Lung (tissue), 12 donors: ENCODE results near the gene LIPH. TPM values are rescaled to one million over a fixed set of nuclear protein-coding genes. Genes with fewer than 3 reads are reported as not detected.

Source experiments
- ATAC-seq: fragments of 200-7000 bp; cut with Tn5 transposase; one replicate; pipeline ENCODE4 v1.9.1; 2020; ENCODE audit warnings: moderate number of reproducible peaks; ENCODE audit not compliant: insufficient read depth, low FRiP score
- DNase-seq, 3 donors: peaks; one replicate each; pipeline ENCODE4 v3.0.0-alpha.2; 2013 to 2017
- H3K27ac ChIP-seq, 2 donors: one replicate each; pipeline ENCODE4 v1.5.1; 2013; ENCODE audit warnings: mild to moderate bottlenecking in 2 of 2, moderate library complexity in 2 of 2, control low read depth in 1 of 2, inconsistent platforms in 1 of 2, low read depth in 1 of 2, low read length in 1 of 2
- H3K27me3 ChIP-seq, 3 donors: one replicate each; pipeline ENCODE4 v1.5.1; 2013; ENCODE audit warnings: low read length in 2 of 3; ENCODE audit not compliant: control insufficient read depth in 3 of 3, insufficient read depth in 3 of 3
- H3K36me3 ChIP-seq, 4 donors: one replicate each; pipeline ENCODE4 v1.5.1; 2013; ENCODE audit warnings: low read length in 4 of 4, mild to moderate bottlenecking in 1 of 4, moderate library complexity in 1 of 4; ENCODE audit not compliant: control insufficient read depth in 4 of 4, insufficient read depth in 4 of 4
- H3K4me1 ChIP-seq, 5 donors: one replicate each; pipeline ENCODE4 v1.5.1; 2013; ENCODE audit warnings: low read length in 5 of 5, mild to moderate bottlenecking in 2 of 5, moderate library complexity in 1 of 5; ENCODE audit not compliant: control insufficient read depth in 5 of 5, insufficient read depth in 5 of 5
- H3K4me3 ChIP-seq: one replicate; pipeline ENCODE4 v1.5.1; 2013; ENCODE audit warnings: mild to moderate bottlenecking, control low read depth, moderate library complexity
- H3K9ac ChIP-seq, 2 donors: one replicate each; pipeline ENCODE4 v1.5.1; 2013; ENCODE audit warnings: low read length in 2 of 2, control low read depth in 1 of 2; ENCODE audit not compliant: insufficient read depth in 1 of 2
- H3K9me3 ChIP-seq, 4 donors: one replicate each; pipeline ENCODE4 v1.5.1; 2013; ENCODE audit warnings: low read length in 3 of 4, mild to moderate bottlenecking in 1 of 4, moderate library complexity in 1 of 4; ENCODE audit not compliant: control insufficient read depth in 4 of 4, insufficient read depth in 3 of 4
- WGBS, 2 donors: extraction: QIAGEN DNeasy Blood & Tissue Kit; methylation state at CpG; one replicate each; pipeline ENCODE4 v1.1.7; 2013; 5-methylcytosine and 5-hydroxymethylcytosine counted together
- polyA plus RNA-seq, 2 donors: library from polyadenylated mRNA; stranded (reverse); fragments of 200-250 nt; gene quantifications; one replicate each; pipeline ENCODE4 v1.2.1, GENCODE V29; 2013
- total RNA-seq, 2 donors: library from RNA; depleted of rRNA in 1 of 2; stranded (reverse); fragments of >200 nt in 1 of 2; gene quantifications; one replicate each; pipeline ENCODE4 v1.2.1, GENCODE V29; 2014 to 2021
- TF ChIP-seq, protein P1 (sequence below): IDR thresholded peaks from 2 replicates; pipeline ENCODE4 v1.5.1; 2012; ENCODE audit warnings: mild to moderate bottlenecking; ENCODE audit errors: control extremely low read depth, extremely low read depth
- donor health status: control.
- donor health status: control.
- donor health status: Bipolar disorder and iron deficiency.
- donor health status: healthy.
- donor health status: DM: yes; HTN: yes; CAD: no.

The LIPH gene
- total and polyA plus RNA-seq, 4 donors: 6.2 to 26.1 (median 15.0) TPM

DNA sequence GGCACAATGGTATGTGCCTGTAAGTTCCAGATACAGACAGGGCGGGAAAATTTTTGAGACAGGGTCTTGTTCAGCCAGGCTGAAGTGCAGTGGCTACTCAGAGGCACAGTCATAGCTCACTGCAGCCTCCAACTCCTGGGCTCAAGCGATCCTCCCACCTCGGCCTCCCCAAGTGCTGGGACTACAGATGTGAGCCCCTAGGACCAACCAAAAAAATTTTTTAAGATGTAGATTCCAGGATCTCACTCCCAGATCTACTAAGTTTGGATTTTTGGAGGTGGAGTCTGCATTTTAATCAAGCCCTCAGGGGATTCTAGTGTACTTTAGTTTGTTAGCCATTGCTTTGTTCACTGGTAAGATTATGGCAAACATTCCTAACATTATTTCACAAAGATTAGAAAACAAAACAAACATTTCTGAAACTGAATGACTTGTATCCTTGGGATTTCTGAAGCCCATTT lies 2.7 kb downstream of the LIPH start:
- Histone ChIP-seq H3K27me3 (no peaks in the 10 kb centered on the region), H3K9ac (no peak overlapping the region), H3K36me3 (no peaks in the 10 kb centered on the region), H3K4me1 (peaks cover 0 to 2% (median 0%) of the 10 kb centered on the region in 5 donors), H3K27ac (peak overlapping the region in 1 of 2 donors; percentile 81), H3K4me3 (no peak overlapping the region), H3K9me3 (no peaks in the 10 kb centered on the region)
- 71 to 73% methylated on average over 3 of the region's 3 CpGs for WGBS, 2 donors
- ATAC-seq: peak; percentile 21
- peak; percentile 14 to 46 (median 24) for DNase-seq
- TF ChIP-seq, protein P1, sequence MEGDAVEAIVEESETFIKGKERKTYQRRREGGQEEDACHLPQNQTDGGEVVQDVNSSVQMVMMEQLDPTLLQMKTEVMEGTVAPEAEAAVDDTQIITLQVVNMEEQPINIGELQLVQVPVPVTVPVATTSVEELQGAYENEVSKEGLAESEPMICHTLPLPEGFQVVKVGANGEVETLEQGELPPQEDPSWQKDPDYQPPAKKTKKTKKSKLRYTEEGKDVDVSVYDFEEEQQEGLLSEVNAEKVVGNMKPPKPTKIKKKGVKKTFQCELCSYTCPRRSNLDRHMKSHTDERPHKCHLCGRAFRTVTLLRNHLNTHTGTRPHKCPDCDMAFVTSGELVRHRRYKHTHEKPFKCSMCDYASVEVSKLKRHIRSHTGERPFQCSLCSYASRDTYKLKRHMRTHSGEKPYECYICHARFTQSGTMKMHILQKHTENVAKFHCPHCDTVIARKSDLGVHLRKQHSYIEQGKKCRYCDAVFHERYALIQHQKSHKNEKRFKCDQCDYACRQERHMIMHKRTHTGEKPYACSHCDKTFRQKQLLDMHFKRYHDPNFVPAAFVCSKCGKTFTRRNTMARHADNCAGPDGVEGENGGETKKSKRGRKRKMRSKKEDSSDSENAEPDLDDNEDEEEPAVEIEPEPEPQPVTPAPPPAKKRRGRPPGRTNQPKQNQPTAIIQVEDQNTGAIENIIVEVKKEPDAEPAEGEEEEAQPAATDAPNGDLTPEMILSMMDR: no peak

DNA sequence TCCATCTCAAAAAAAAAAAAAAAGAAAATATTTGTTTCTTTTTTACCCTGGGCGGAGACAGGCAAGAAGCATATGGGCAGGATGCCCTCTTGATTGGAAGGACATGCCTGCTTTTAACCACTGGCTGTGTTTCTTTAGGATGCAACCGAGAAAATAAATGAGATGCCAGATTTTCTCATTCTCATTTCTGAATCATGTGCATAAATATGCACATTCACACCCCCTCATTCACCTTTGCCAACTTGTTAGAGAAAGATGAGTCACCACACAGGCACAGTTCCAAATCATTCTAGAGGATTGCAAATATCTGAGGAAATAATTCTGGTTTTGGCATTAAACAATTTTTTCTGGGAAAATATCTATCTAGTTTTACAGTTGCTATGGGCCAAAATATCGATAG lies 3.3 kb downstream of the LIPH start:
- Histone ChIP-seq H3K27me3 (no peaks in the 10 kb centered on the region), H3K4me3 (no peak overlapping the region), H3K27ac (no peak overlapping the region), H3K9me3 (no peaks in the 10 kb centered on the region), H3K4me1 (peaks cover 0 to 3% (median 0%) of the 10 kb centered on the region in 5 donors), H3K36me3 (no peaks in the 10 kb centered on the region), H3K9ac (no peak overlapping the region)
- DNase-seq (peak in 2 of 3 donors; percentile 26 to 38), ATAC-seq (peak; percentile 57)
- TF ChIP-seq, protein P1: no peak
- 56 to 79% methylated on average over 3 of the region's 3 CpGs for WGBS, 2 donors

DNA sequence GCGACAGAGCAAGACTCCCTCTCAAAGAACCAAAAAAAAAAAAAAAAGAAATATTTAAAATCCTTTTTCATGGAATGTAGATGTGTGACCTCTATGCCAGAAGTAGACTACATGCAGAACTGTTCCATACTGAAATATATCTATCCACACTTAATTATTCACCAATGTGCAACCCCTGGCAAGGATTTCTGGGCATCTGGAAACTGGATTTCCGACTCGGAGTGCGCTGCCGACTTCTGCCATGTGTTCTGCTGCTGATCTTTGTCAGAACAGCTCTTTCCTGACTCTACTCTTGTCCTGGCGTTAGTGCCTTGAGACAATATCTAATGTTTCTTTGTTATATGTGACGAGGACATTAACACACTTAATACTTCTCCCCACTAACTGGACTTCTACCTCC lies 11.7 kb downstream of the LIPH start:
- ATAC-seq: no peak
- 86 to 91% methylated on average over 7 of the region's 7 CpGs for WGBS, 2 donors
- Histone ChIP-seq H3K27me3 (no peaks in the 10 kb centered on the region), H3K4me1 (peaks cover 0 to 3% (median 0%) of the 10 kb centered on the region in 5 donors), H3K9me3 (no peaks in the 10 kb centered on the region), H3K4me3 (no peak overlapping the region), H3K27ac (no peak overlapping the region), H3K9ac (no peak overlapping the region), H3K36me3 (peaks cover 0 to 1% (median 0%) of the 10 kb centered on the region in 4 donors)
- TF ChIP-seq, protein P1: no peak
- no peak for DNase-seq

DNA sequence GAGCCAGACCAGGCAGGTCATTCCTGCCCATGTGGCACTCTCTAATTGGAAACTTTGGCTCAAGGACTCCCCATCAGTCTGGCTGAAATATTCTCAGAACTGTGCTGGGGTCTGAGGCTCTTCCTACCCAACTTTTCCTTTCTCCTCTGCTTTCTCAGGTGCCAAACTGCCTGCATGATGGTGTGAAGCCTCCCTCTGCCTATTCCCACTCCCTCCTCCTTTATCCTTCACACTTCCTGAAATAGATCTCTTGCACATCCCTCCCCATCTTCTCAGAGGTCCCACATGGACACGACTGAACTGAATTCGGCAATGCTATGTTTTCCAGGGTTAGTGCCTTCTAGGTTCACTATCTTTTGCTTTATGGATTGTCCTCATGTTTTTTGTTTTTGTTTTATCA lies 12.5 kb downstream of the LIPH start:
- Histone ChIP-seq H3K27ac (no peak overlapping the region), H3K9ac (no peak overlapping the region), H3K36me3 (peaks cover 0 to 1% (median 0%) of the 10 kb centered on the region in 4 donors), H3K9me3 (no peaks in the 10 kb centered on the region), H3K4me3 (no peak overlapping the region), H3K4me1 (peaks cover 0 to 3% (median 0%) of the 10 kb centered on the region in 5 donors), H3K27me3 (no peaks in the 10 kb centered on the region)
- DNase-seq (no peak), ATAC-seq (no peak)
- TF ChIP-seq, protein P1: no peak
- 73 to 74% methylated on average over 2 of the region's 2 CpGs for WGBS, 2 donors
